Mesenchymal stem cell (in vitro differentiated cells and primary cell): ENCODE data around the gene WDR46. TPM values are rescaled to one million over a fixed set of nuclear protein-coding genes. Genes with fewer than 3 reads are reported as not detected.
A peak's percentile ranks its signal among the peaks of the same experiment; 100 is the strongest.

ENCODE experiments used
- DNase-seq: peaks from one replicate; pipeline ENCODE4 v3.0.0-alpha.2; 2013
- H2AFZ ChIP-seq: one replicate; pipeline ENCODE4 v1.6.1; 2013; ENCODE audit warnings: low read depth, mild to moderate bottlenecking, control low read depth, inconsistent platforms, low read length, moderate library complexity
- H2AK5ac ChIP-seq: 2 replicates; pipeline ENCODE4 v1.6.1; 2013; ENCODE audit warnings: low read length, moderate library complexity, mild to moderate bottlenecking, inconsistent platforms; ENCODE audit not compliant: severe bottlenecking
- H2BK120ac ChIP-seq: one replicate; pipeline ENCODE4 v1.6.1; 2013; ENCODE audit warnings: low read depth, mild to moderate bottlenecking, inconsistent platforms, low read length, moderate library complexity
- H2BK12ac ChIP-seq, 2 experiments: one replicate each; pipeline ENCODE4 v1.6.1; 2013; ENCODE audit warnings: inconsistent platforms in 2 of 2, low read length in 2 of 2, mild to moderate bottlenecking in 2 of 2, moderate library complexity in 2 of 2, control low read depth in 1 of 2
- H2BK15ac ChIP-seq: one replicate; pipeline ENCODE4 v1.6.1; 2013; ENCODE audit warnings: mild to moderate bottlenecking, low read depth, inconsistent platforms; ENCODE audit not compliant: poor library complexity, severe bottlenecking
- H2BK5ac ChIP-seq: 2 replicates; pipeline ENCODE4 v1.6.1; 2013; ENCODE audit warnings: low read depth, mild to moderate bottlenecking, low read length, control low read depth, inconsistent platforms; ENCODE audit not compliant: poor library complexity, severe bottlenecking
- H3K14ac ChIP-seq, 2 experiments: one replicate each; pipeline ENCODE4 v1.6.1; 2013; ENCODE audit warnings: inconsistent platforms in 2 of 2, low read length in 2 of 2, control low read depth in 1 of 2, mild to moderate bottlenecking in 1 of 2, moderate library complexity in 1 of 2
- H3K18ac ChIP-seq, 2 experiments: one replicate each; pipeline ENCODE4 v1.6.1; 2013; ENCODE audit warnings: inconsistent platforms in 2 of 2, low read length in 2 of 2, control low read depth in 1 of 2, low read depth in 1 of 2, mild to moderate bottlenecking in 1 of 2
- H3K23ac ChIP-seq, 2 experiments: one replicate each; pipeline ENCODE4 v1.6.1; 2013; ENCODE audit warnings: inconsistent platforms in 2 of 2, low read length in 2 of 2, mild to moderate bottlenecking in 2 of 2, moderate library complexity in 2 of 2, control low read depth in 1 of 2
- H3K27ac ChIP-seq: 2 replicates; pipeline ENCODE4 v1.5.1; 2013; ENCODE audit warnings: mild to moderate bottlenecking, moderate library complexity, low read length, control low read depth, inconsistent platforms; ENCODE audit not compliant: poor library complexity, severe bottlenecking
- H3K27me3 ChIP-seq, 2 experiments: 2 replicates each; pipeline versions ENCODE4 v1.6.1 to v1.7.0; 2013; ENCODE audit warnings: low read length in 2 of 2, mild to moderate bottlenecking in 2 of 2, moderate library complexity in 2 of 2, control low read depth in 1 of 2, inconsistent platforms in 1 of 2; ENCODE audit not compliant: control insufficient read depth in 1 of 2, insufficient read depth in 1 of 2
- H3K36me3 ChIP-seq, 2 experiments: 2 replicates each; pipeline versions ENCODE4 v1.6.1 to v1.7.0; 2013; ENCODE audit warnings: low read length in 2 of 2, control low read depth in 1 of 2, inconsistent platforms in 1 of 2, low read depth in 1 of 2, mild to moderate bottlenecking in 1 of 2; ENCODE audit not compliant: insufficient read depth in 2 of 2, control insufficient read depth in 1 of 2
- H3K4ac ChIP-seq, 2 experiments: one replicate each; pipeline ENCODE4 v1.6.1; 2013; ENCODE audit warnings: inconsistent platforms in 2 of 2, low read length in 2 of 2, mild to moderate bottlenecking in 2 of 2, moderate library complexity in 2 of 2, control low read depth in 1 of 2, low read depth in 1 of 2
- H3K4me1 ChIP-seq: 2 replicates; pipeline ENCODE4 v1.6.1; 2013; ENCODE audit warnings: low read depth, low read length, control low read depth; ENCODE audit not compliant: control insufficient read depth, insufficient read depth
- H3K4me2 ChIP-seq: 2 replicates; pipeline ENCODE4 v1.6.1; 2013; ENCODE audit warnings: low read length, mild to moderate bottlenecking, inconsistent platforms; ENCODE audit not compliant: poor library complexity, severe bottlenecking
- H3K4me3 ChIP-seq, 2 experiments: 2 replicates each; pipeline versions ENCODE4 v1.5.1 to v1.7.0; 2013; ENCODE audit warnings: low read length in 2 of 2, mild to moderate bottlenecking in 2 of 2, control low read depth in 1 of 2, low read depth in 1 of 2; ENCODE audit not compliant: insufficient read depth in 1 of 2
- H3K79me1 ChIP-seq: replicated peaks from 2 replicates; pipeline ENCODE4 v1.6.1; 2013; ENCODE audit warnings: mild to moderate bottlenecking, control low read depth, low read length, inconsistent platforms; ENCODE audit not compliant: poor library complexity, severe bottlenecking
- H3K9ac ChIP-seq: 2 replicates; pipeline ENCODE4 v1.7.0; 2013; ENCODE audit warnings: mild to moderate bottlenecking, low read length, moderate library complexity
- H3K9me3 ChIP-seq: 2 replicates; pipeline ENCODE4 v1.7.0; 2013; ENCODE audit warnings: mild to moderate bottlenecking, low read length; ENCODE audit not compliant: control insufficient read depth
- H4K8ac ChIP-seq: one replicate; pipeline ENCODE4 v1.6.1; 2013; ENCODE audit warnings: inconsistent platforms, mild to moderate bottlenecking, low read length, moderate library complexity
- H4K91ac ChIP-seq: one replicate; pipeline ENCODE4 v1.6.1; 2013; ENCODE audit warnings: mild to moderate bottlenecking, low read length, inconsistent platforms
- WGBS: methylation state at CpG from one replicate; pipeline ENCODE4 v1.1.7; 2013; ENCODE audit warnings: mixed read lengths; 5-methylcytosine and 5-hydroxymethylcytosine counted together
- polyA plus RNA-seq, 2 experiments: library from polyadenylated mRNA; stranded (reverse); fragments of 200-250 nt; gene quantifications; one replicate each; pipeline ENCODE4 v1.2.3, GENCODE V29; 2013

Gene WDR46
- polyA plus RNA-seq (2013, experiment 1 of 2): 66.3 TPM
- 59.2 TPM for polyA plus RNA-seq (2013, experiment 2 of 2)

- Histone ChIP-seq H2BK120ac (no peak within 1 kb of the TSS), H3K14ac (peak within 1 kb of the TSS in 1 of 2 experiments; percentile 69), H3K4me1 (peaks cover 15% of the 10 kb centered on the region), H3K27ac (peak within 1 kb of the TSS; percentile 59), H4K91ac (peak within 1 kb of the TSS; percentile 66), H3K4me2 (peak within 1 kb of the TSS; percentile 78), H2AFZ (peak within 1 kb of the TSS; percentile 90), H3K27me3 (no peaks in the 10 kb centered on the region), H3K18ac (peak within 1 kb of the TSS; percentile 52 to 63), H3K9me3 (no peaks in the 10 kb centered on the region), H3K36me3 (peaks cover 45 to 74% of the 10 kb centered on the region in 2 experiments), H4K8ac (peak within 1 kb of the TSS; percentile 21), H3K79me1 (peaks cover 37% of the 10 kb centered on the region), H2BK15ac (no peak within 1 kb of the TSS), H3K23ac (no peak within 1 kb of the TSS), H2BK12ac (no peak within 1 kb of the TSS), H2BK5ac (peak within 1 kb of the TSS; percentile 15), H3K4ac (peak within 1 kb of the TSS; percentile 9 to 57), H3K9ac (peak within 1 kb of the TSS; percentile 96), H2AK5ac (no peak within 1 kb of the TSS), H3K4me3 (peak within 1 kb of the TSS; percentile 73 to 97)
- under 1% methylated on average over 42 of the region's 43 CpGs for WGBS
- peak; percentile 96 for DNase-seq
These were observed at the start of gene WDR46, which contains the start of gene PFDN6 for GRCh38 chr6:33288921-33289783. Gene WDR46 (minus strand): TSS chr6:33289239. CDS start chr6:33289170, 69 bp downstream. Gene PFDN6 (plus strand): TSS chr6:33289601. CDS start chr6:33289857, 256 bp downstream.

GRCh38 chr6:33336495-33336894 is 47.5 kb upstream of the WDR46 start:
- no peak overlapping the region for H3K4me3 ChIP-seq
- H2BK120ac ChIP-seq: no peak overlapping the region
- no peak overlapping the region for H3K4ac ChIP-seq
- no peaks in the 10 kb centered on the region for H3K9me3 ChIP-seq
- peaks cover 0 to 22% of the 10 kb centered on the region in 2 experiments for H3K27me3 ChIP-seq
- H3K14ac ChIP-seq: no peak overlapping the region
- no peaks in the 10 kb centered on the region for H3K4me1 ChIP-seq
- no peak overlapping the region for H3K4me2 ChIP-seq
- no peak overlapping the region for H2BK12ac ChIP-seq
- H2BK15ac ChIP-seq: no peak overlapping the region
- no peak overlapping the region for H3K18ac ChIP-seq
- H2AFZ ChIP-seq: no peak overlapping the region
- no peak for DNase-seq
- H4K8ac ChIP-seq: no peak overlapping the region
- no peak overlapping the region for H4K91ac ChIP-seq
- 85% methylated on average over 2 of the region's 3 CpGs for WGBS
- no peak overlapping the region for H3K27ac ChIP-seq
- H3K79me1 ChIP-seq: no peaks in the 10 kb centered on the region
- H2BK5ac ChIP-seq: no peak overlapping the region
- H3K36me3 ChIP-seq: no peaks in the 10 kb centered on the region
- H2AK5ac ChIP-seq: no peak overlapping the region
- no peak overlapping the region for H3K9ac ChIP-seq
- no peak overlapping the region for H3K23ac ChIP-seq

- Histone ChIP-seq H2AFZ (no peak overlapping the region), H2BK15ac (no peak overlapping the region), H4K8ac (no peak overlapping the region), H3K18ac (no peak overlapping the region), H2AK5ac (no peak overlapping the region), H3K4me2 (no peak overlapping the region), H2BK12ac (no peak overlapping the region), H3K36me3 (no peaks in the 10 kb centered on the region), H3K9me3 (no peaks in the 10 kb centered on the region), H3K14ac (no peak overlapping the region), H3K23ac (no peak overlapping the region), H3K27me3 (peaks cover 0 to 16% of the 10 kb centered on the region in 2 experiments), H4K91ac (no peak overlapping the region), H2BK5ac (no peak overlapping the region), H3K27ac (no peak overlapping the region), H3K4me1 (no peaks in the 10 kb centered on the region), H3K4ac (no peak overlapping the region), H3K9ac (no peak overlapping the region), H3K4me3 (no peak overlapping the region), H3K79me1 (no peaks in the 10 kb centered on the region), H2BK120ac (no peak overlapping the region)
- 95% methylated on average over 4 of the region's 4 CpGs for WGBS
- no peak for DNase-seq
These were observed 46.9 kb upstream of the WDR46 start for GRCh38 chr6:33335916-33336315.

- Histone ChIP-seq H3K4ac (no peak overlapping the region), H3K27me3 (peaks cover 0 to 11% of the 10 kb centered on the region in 2 experiments), H3K4me2 (no peak overlapping the region), H3K9ac (no peak overlapping the region), H3K27ac (no peak overlapping the region), H3K23ac (no peak overlapping the region), H4K91ac (no peak overlapping the region), H3K9me3 (no peaks in the 10 kb centered on the region), H3K18ac (no peak overlapping the region), H2BK15ac (no peak overlapping the region), H2BK12ac (no peak overlapping the region), H3K4me1 (no peaks in the 10 kb centered on the region), H3K14ac (no peak overlapping the region), H3K4me3 (no peak overlapping the region), H2AFZ (no peak overlapping the region), H2BK120ac (no peak overlapping the region), H2AK5ac (no peak overlapping the region), H2BK5ac (no peak overlapping the region), H3K36me3 (no peaks in the 10 kb centered on the region), H3K79me1 (no peaks in the 10 kb centered on the region), H4K8ac (no peak overlapping the region)
- WGBS: 85% methylated on average over 1 of the region's 4 CpGs
- DNase-seq: no peak
These were observed 44.6 kb upstream of the WDR46 start for GRCh38 chr6:33333666-33334065.
